ENCODE results near the gene TMPRSS6.

TMPRSS6 gene

GRCh38 chr22:37083914-37084313, 25.6 kb downstream of the TMPRSS6 start:
- DNase-seq (ENCODE audit: extremely low read depth, low read depth): no peak
- no peak overlapping the region for H3K4me3 ChIP-seq (replicated peaks; ENCODE audit: low read depth, low read length)
- TF ChIP-seq CTCF (IDR thresholded peaks at IDR 0.05; ENCODE audit: low read depth, low read length, missing control alignments): no peak

GRCh38 chr22:37082251-37082873, 27.2 kb downstream of the TMPRSS6 start:
- TF ChIP-seq CTCF (IDR thresholded peaks at IDR 0.05; ENCODE audit: low read depth, low read length, missing control alignments): no peak
- DNase-seq (ENCODE audit: extremely low read depth, low read depth): no peak
- no peak overlapping the region for H3K4me3 ChIP-seq (replicated peaks; ENCODE audit: low read depth, low read length)

- no peak overlapping the region for H3K4me3 ChIP-seq (replicated peaks; ENCODE audit: low read depth, low read length)
- no peak for DNase-seq (ENCODE audit: extremely low read depth, low read depth)
- TF ChIP-seq CTCF (IDR thresholded peaks at IDR 0.05; ENCODE audit: low read depth, low read length, missing control alignments): no peak
Measured at GRCh38 chr22:37080838-37081237, 28.7 kb downstream of the TMPRSS6 start.

GRCh38 chr22:37080438-37080837, 29.1 kb downstream of the TMPRSS6 start:
- H3K4me3 ChIP-seq (replicated peaks; ENCODE audit: low read depth, low read length): no peak overlapping the region
- no peak for TF ChIP-seq CTCF (IDR thresholded peaks at IDR 0.05; ENCODE audit: low read depth, low read length, missing control alignments)

GRCh38 chr22:37079668-37080171, 29.8 kb downstream of the TMPRSS6 start:
- DNase-seq (ENCODE audit: extremely low read depth, low read depth): no peak
- no peak overlapping the region for H3K4me3 ChIP-seq (replicated peaks; ENCODE audit: low read depth, low read length)
- TF ChIP-seq CTCF (IDR thresholded peaks at IDR 0.05; ENCODE audit: low read depth, low read length, missing control alignments): no peak

More at GRCh38 chr22:37080438-37080837, 29.1 kb downstream of the TMPRSS6 start:
- DNase-seq (ENCODE audit: extremely low read depth, low read depth): no peak

- no peak for TF ChIP-seq CTCF (IDR thresholded peaks at IDR 0.05; ENCODE audit: low read depth, low read length, missing control alignments)
- no peak overlapping the region for H3K4me3 ChIP-seq (replicated peaks; ENCODE audit: low read depth, low read length)
- no peak for DNase-seq (ENCODE audit: extremely low read depth, low read depth)
Measured at GRCh38 chr22:37079158-37079557, 30.4 kb downstream of the TMPRSS6 start.
